Astrocyte of the spinal cord (primary cell): Measurements from ENCODE around the gene DNAJC3.

Experiments
- DNase-seq: peaks from one replicate; pipeline ENCODE4 v3.0.0; 2011; ENCODE audit warnings: low read depth, low spot score
- H3K4me3 ChIP-seq: 2 replicates; pipeline ENCODE4 v1.5.1; 2011; ENCODE audit warnings: low read depth, mild to moderate bottlenecking, low read length, moderate library complexity
- CTCF ChIP-seq: IDR thresholded peaks from 2 replicates; pipeline ENCODE4 v1.5.1; 2012; ENCODE audit warnings: low read depth, mild to moderate bottlenecking, low read length, inconsistent platforms
- in situ Hi-C: cut with HindIII; loops from 2 replicates; pipeline ENCODE4 v1.10.0; 2017; ENCODE audit warnings: low sequenced_read_pairs

The DNAJC3 gene

GRCh38 chr13:95647321-95647720 is 29.6 kb upstream of the DNAJC3 start:
- no peak for DNase-seq
- in situ Hi-C loops, result no loop called here
- no peak overlapping the region for H3K4me3 ChIP-seq
- TF ChIP-seq CTCF, result no peak

- DNase-seq, result no peak
- in situ Hi-C loops, result no loop called here
- no peak overlapping the region for H3K4me3 ChIP-seq
- no peak for TF ChIP-seq CTCF
Observed at GRCh38 chr13:95650696-95651095, 26.2 kb upstream of the DNAJC3 start.

GRCh38 chr13:95652244-95652764 is 24.6 kb upstream of the DNAJC3 start:
- H3K4me3 ChIP-seq, result no peak overlapping the region
- no peak for TF ChIP-seq CTCF
- in situ Hi-C loops, result no loop called here
- no peak for DNase-seq

- no peak overlapping the region for H3K4me3 ChIP-seq
- in situ Hi-C loops, result no loop called here
- DNase-seq, result no peak
- TF ChIP-seq CTCF, result no peak
Observed at GRCh38 chr13:95652821-95653220, 24.1 kb upstream of the DNAJC3 start.

GRCh38 chr13:95656386-95657015 is 20.4 kb upstream of the DNAJC3 start:
- no peak for DNase-seq
- in situ Hi-C loops, result no loop called here
- H3K4me3 ChIP-seq, result no peak overlapping the region
- no peak for TF ChIP-seq CTCF

- DNase-seq, result no peak
- no peak for TF ChIP-seq CTCF
- no peak overlapping the region for H3K4me3 ChIP-seq
- in situ Hi-C loops, result no loop called here
Observed at GRCh38 chr13:95659500-95659899, 17.4 kb upstream of the DNAJC3 start.
